Progenitor cell of endocrine pancreas (in vitro differentiated cells): ENCODE data around the gene USH1G. TPM values are rescaled to one million over a fixed set of nuclear protein-coding genes. Genes with fewer than 3 reads are reported as not detected.
A peak's percentile ranks its signal among the peaks of the same experiment; 100 is the strongest.

Experiments used
- DNase-seq: peaks from one replicate; pipeline ENCODE4 v3.0.0; 2021; ENCODE audit warnings: low spot score; ENCODE audit not compliant: unreplicated experiment
- H3K27ac Mint-ChIP-seq: 2 replicates; pipeline ENCODE4 v1.8.0; 2021; ENCODE audit warnings: mild to moderate bottlenecking, moderate library complexity, mixed read lengths
- H3K27me3 Mint-ChIP-seq: 2 replicates; pipeline ENCODE4 v1.8.0; 2021; ENCODE audit warnings: mixed read lengths
- H3K36me3 Mint-ChIP-seq: 2 replicates; pipeline ENCODE4 v1.8.0; 2022; ENCODE audit warnings: mixed read lengths; ENCODE audit not compliant: insufficient read depth
- H3K4me1 Mint-ChIP-seq: 2 replicates; pipeline ENCODE4 v1.8.0; 2021; ENCODE audit warnings: low read depth, mixed read lengths
- H3K4me3 Mint-ChIP-seq: 2 replicates; pipeline ENCODE4 v1.8.0; 2021; ENCODE audit warnings: low read depth, mild to moderate bottlenecking, moderate library complexity, mixed read lengths
- H3K9me3 Mint-ChIP-seq: 2 replicates; pipeline ENCODE4 v1.8.0; 2021; ENCODE audit warnings: low read depth, mixed read lengths
- CTCF ChIP-seq: fragments of 200-600 bp; sonication (generic); IDR thresholded peaks from one replicate; pipeline ENCODE4 v1.5.0; 2021; ENCODE audit warnings: antibody characterized with exemption, mild to moderate bottlenecking; ENCODE audit not compliant: unreplicated experiment
- total RNA-seq: library from RNA; stranded (reverse); gene quantifications from 2 replicates; pipeline ENCODE4 v1.2.1, GENCODE V29; 2021

Gene USH1G
- total RNA-seq, 1 donor from 2014 or later: 0.19 TPM

GRCh38 chr17:74924250-74924948 lies 1.3 kb upstream of the USH1G start, which contains the start of gene OTOP2:
Gene OTOP2 (plus strand): TSS chr17:74924273. CDS start chr17:74924633, 360 bp downstream.
- Mint-ChIP-seq H3K36me3 (no peaks in the 10 kb centered on the region), H3K27me3 (peaks cover 68% of the 10 kb centered on the region), H3K4me3 (no peak within 1 kb of the TSS), H3K9me3 (no peaks in the 10 kb centered on the region), H3K4me1 (peaks cover 2% of the 10 kb centered on the region), H3K27ac (no peak within 1 kb of the TSS)
- TF ChIP-seq CTCF: no peak
- no peak for DNase-seq

- H3K36me3 Mint-ChIP-seq: no peaks in the 10 kb centered on the region
- peaks cover 2% of the 10 kb centered on the region for H3K4me1 Mint-ChIP-seq
- no peak overlapping the region for H3K4me3 Mint-ChIP-seq
- no peaks in the 10 kb centered on the region for H3K9me3 Mint-ChIP-seq
- peaks cover 65% of the 10 kb centered on the region for H3K27me3 Mint-ChIP-seq
- no peak overlapping the region for H3K27ac Mint-ChIP-seq
- TF ChIP-seq CTCF: peak; percentile 93
- peak; percentile 76 for DNase-seq
These were observed 639 bp upstream of the USH1G start for GRCh38 chr17:74923538-74924249.

- Mint-ChIP-seq H3K9me3 (no peaks in the 10 kb centered on the region), H3K27ac (no peak overlapping the region), H3K4me3 (no peak overlapping the region), H3K27me3 (peaks cover 49% of the 10 kb centered on the region), H3K4me1 (peaks cover 2% of the 10 kb centered on the region), H3K36me3 (no peaks in the 10 kb centered on the region)
- no peak for TF ChIP-seq CTCF
- DNase-seq: no peak
These were observed 883 bp downstream of the USH1G start for GRCh38 chr17:74922172-74922571.

GRCh38 chr17:74921769-74922168 lies 1.3 kb downstream of the USH1G start:
- DNase-seq: no peak
- TF ChIP-seq CTCF: no peak
- Mint-ChIP-seq H3K27ac (no peak overlapping the region), H3K36me3 (no peaks in the 10 kb centered on the region), H3K4me3 (no peak overlapping the region), H3K9me3 (no peaks in the 10 kb centered on the region), H3K27me3 (peaks cover 48% of the 10 kb centered on the region), H3K4me1 (peaks cover 2% of the 10 kb centered on the region)

GRCh38 chr17:74921026-74921681 lies 1.9 kb downstream of the USH1G start:
- H3K27me3 Mint-ChIP-seq: peaks cover 45% of the 10 kb centered on the region
- no peak overlapping the region for H3K4me3 Mint-ChIP-seq
- H3K27ac Mint-ChIP-seq: no peak overlapping the region
- no peak for DNase-seq
- TF ChIP-seq CTCF: no peak
- no peaks in the 10 kb centered on the region for H3K36me3 Mint-ChIP-seq
- peaks cover 2% of the 10 kb centered on the region for H3K4me1 Mint-ChIP-seq
- no peaks in the 10 kb centered on the region for H3K9me3 Mint-ChIP-seq
